GM04503 (cell line): Measurements from ENCODE around the gene IQCH.

Source experiments
- DNase-seq: peaks from one replicate; pipeline ENCODE4 v3.0.0-alpha.2; 2012; ENCODE audit warnings: low read depth

IQCH gene

GRCh38 chr15:67254238-67255175 is at the start of gene IQCH, which contains the start of gene AAGAB:
Gene IQCH (plus strand): TSS chr15:67254786. CDS start chr15:67254897, 111 bp downstream.
Gene AAGAB (minus strand): TSS chr15:67254661. CDS start chr15:67254631, 30 bp downstream.
- DNase-seq, result peak; percentile 82

- no peak for DNase-seq
These were observed 46.9 kb upstream of the IQCH start for GRCh38 chr15:67207555-67208207.

GRCh38 chr15:67208396-67208795 is 46.2 kb upstream of the IQCH start:
- no peak for DNase-seq

- no peak for DNase-seq
These were observed 43.9 kb upstream of the IQCH start for GRCh38 chr15:67210555-67211168.

GRCh38 chr15:67212684-67213367 is 41.8 kb upstream of the IQCH start:
- DNase-seq, result no peak

GRCh38 chr15:67215102-67215501 is 39.5 kb upstream of the IQCH start:
- no peak for DNase-seq

- no peak for DNase-seq
These were observed 37.7 kb upstream of the IQCH start for GRCh38 chr15:67216859-67217258.

- DNase-seq, result no peak
These were observed 36.2 kb upstream of the IQCH start for GRCh38 chr15:67218428-67218827.

- no peak for DNase-seq
These were observed 35.3 kb upstream of the IQCH start for GRCh38 chr15:67219288-67219687.

GRCh38 chr15:67224889-67225288 is 29.7 kb upstream of the IQCH start:
- no peak for DNase-seq

GRCh38 chr15:67225336-67225735 is 29.2 kb upstream of the IQCH start:
- peak; percentile 51 for DNase-seq

- DNase-seq, result no peak
These were observed 27.2 kb upstream of the IQCH start for GRCh38 chr15:67227431-67227830.

GRCh38 chr15:67227846-67228245 is 26.7 kb upstream of the IQCH start:
- DNase-seq, result no peak

- DNase-seq, result no peak
These were observed 26.3 kb upstream of the IQCH start for GRCh38 chr15:67228286-67228685.

- DNase-seq, result no peak
These were observed 24.1 kb upstream of the IQCH start for GRCh38 chr15:67230504-67230903.

- no peak for DNase-seq
These were observed 22.0 kb upstream of the IQCH start for GRCh38 chr15:67232591-67232990.

- DNase-seq, result no peak
These were observed 14.1 kb upstream of the IQCH start for GRCh38 chr15:67240235-67241131.

- DNase-seq, result no peak
These were observed 13.3 kb upstream of the IQCH start for GRCh38 chr15:67241132-67241855.

GRCh38 chr15:67242708-67243111 is 11.9 kb upstream of the IQCH start:
- DNase-seq, result no peak

GRCh38 chr15:67244971-67245478 is 9.6 kb upstream of the IQCH start:
- DNase-seq, result peak; percentile 43
